Measurements from ENCODE around the gene TSPAN11.

DNA sequence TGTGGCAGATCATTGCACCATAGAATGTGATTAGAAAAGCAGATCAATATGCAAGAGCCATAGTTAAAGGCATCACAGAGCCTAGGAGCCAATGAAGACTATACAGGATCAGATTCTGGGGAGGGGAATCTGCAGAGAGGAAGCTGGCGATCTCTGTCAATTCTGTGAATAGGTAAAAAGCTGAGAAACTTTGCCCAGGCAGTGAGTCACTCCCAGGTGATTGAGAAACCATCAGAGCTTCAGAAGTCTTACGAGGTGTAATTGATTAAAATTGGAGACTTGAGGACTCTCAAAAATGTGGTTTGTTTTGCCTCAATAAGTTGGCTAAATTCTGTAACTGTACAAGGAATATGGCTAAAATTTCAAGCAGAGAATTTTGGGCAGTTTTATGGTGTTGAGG is 41.7 kb upstream of the TSPAN11 start:
- TF ChIP-seq, protein P1, sequence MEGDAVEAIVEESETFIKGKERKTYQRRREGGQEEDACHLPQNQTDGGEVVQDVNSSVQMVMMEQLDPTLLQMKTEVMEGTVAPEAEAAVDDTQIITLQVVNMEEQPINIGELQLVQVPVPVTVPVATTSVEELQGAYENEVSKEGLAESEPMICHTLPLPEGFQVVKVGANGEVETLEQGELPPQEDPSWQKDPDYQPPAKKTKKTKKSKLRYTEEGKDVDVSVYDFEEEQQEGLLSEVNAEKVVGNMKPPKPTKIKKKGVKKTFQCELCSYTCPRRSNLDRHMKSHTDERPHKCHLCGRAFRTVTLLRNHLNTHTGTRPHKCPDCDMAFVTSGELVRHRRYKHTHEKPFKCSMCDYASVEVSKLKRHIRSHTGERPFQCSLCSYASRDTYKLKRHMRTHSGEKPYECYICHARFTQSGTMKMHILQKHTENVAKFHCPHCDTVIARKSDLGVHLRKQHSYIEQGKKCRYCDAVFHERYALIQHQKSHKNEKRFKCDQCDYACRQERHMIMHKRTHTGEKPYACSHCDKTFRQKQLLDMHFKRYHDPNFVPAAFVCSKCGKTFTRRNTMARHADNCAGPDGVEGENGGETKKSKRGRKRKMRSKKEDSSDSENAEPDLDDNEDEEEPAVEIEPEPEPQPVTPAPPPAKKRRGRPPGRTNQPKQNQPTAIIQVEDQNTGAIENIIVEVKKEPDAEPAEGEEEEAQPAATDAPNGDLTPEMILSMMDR (IDR thresholded peaks at IDR 0.05; ENCODE audit: poor library complexity), result no peak
- TF ChIP-seq EZH2 (IDR thresholded peaks at IDR 0.05; ENCODE audit: borderline replicate concordance) (no peak), EZH2phosphoT487 (IDR thresholded peaks at IDR 0.05; ENCODE audit: low read depth, severe bottlenecking, unreplicated experiment) (no peak)

All from hepatocyte (in vitro differentiated cells).